GM12878 (cell line): ENCODE results near the gene PACS2. TPM values are rescaled to one million over a fixed set of nuclear protein-coding genes. Genes with fewer than 3 reads are reported as not detected.

Experiments used
- ATAC-seq: fragments of 200-7000 bp; cut with Tn5 transposase; 3 replicates; pipeline ENCODE4 v1.9.1; 2020; ENCODE audit warnings: mild to moderate bottlenecking, moderate library complexity
- BruUV-seq: library from RNA; stranded (reverse); fragments of 400-500 nt; replicated peaks from 2 replicates; lab custom pipeline; 2021; lab: Mats Ljungman, UMichigan
- CTCF ChIA-PET: fragments of 300-600 bp; sonication (Branson Sonifier 250); formaldehyde crosslinking; extraction: SDS; loops from one replicate; lab custom pipeline; 2021; ENCODE audit warnings: inconsistent platforms; lab: Yijun Ruan, JAX
- POLR2A ChIA-PET: fragments of 350-600 bp; formaldehyde crosslinking; extraction: SDS; loops from one replicate; lab custom pipeline; 2021; ENCODE audit warnings: inconsistent platforms; lab: Charles Lee
- RAD21 ChIA-PET: fragments of 300-600 bp; sonication (Branson Sonifier 250); formaldehyde crosslinking; loops from one replicate; lab custom pipeline; 2023; ENCODE audit warnings: antibody characterized with exemption; ENCODE audit not compliant: unreplicated experiment; lab: Charles Lee
- SMC1A ChIA-PET: fragments of 300-600 bp; sonication (Branson Sonifier 250); formaldehyde crosslinking; loops from one replicate; lab custom pipeline; 2023; ENCODE audit not compliant: unreplicated experiment, uncharacterized antibody; lab: Charles Lee
- DNase-seq: peaks from one replicate; pipeline ENCODE4 v3.0.0-alpha.2; 2011; ENCODE audit warnings: low read depth, low spot score
- FAIRE-seq: peaks from 3 replicates; lab custom pipeline; 2011; peaks lifted over from hg19 to GRCh38; lab: Jason Lieb, UNC
- H2AFZ ChIP-seq: 2 replicates; pipeline ENCODE4 v1.6.0; 2011; ENCODE audit warnings: low read depth, low read length, control low read depth; ENCODE audit not compliant: control insufficient read depth
- H3K27ac ChIP-seq: 2 replicates; pipeline ENCODE4 v1.5.1; 2011; ENCODE audit warnings: control low read depth; ENCODE audit not compliant: control insufficient read depth, insufficient read depth
- H3K27me3 ChIP-seq, 2 experiments: replicated peaks in 1 of 2; 2 replicates each; pipeline versions ENCODE4 v1.6.0 to v1.6.1; 2011; ENCODE audit warnings: low read length in 1 of 2; ENCODE audit not compliant: control insufficient read depth in 2 of 2, insufficient read depth in 2 of 2
- H3K36me3 ChIP-seq, 2 experiments: 2 replicates each; pipeline ENCODE4 v1.5.1; 2011; ENCODE audit warnings: low read length in 1 of 2; ENCODE audit not compliant: control insufficient read depth in 2 of 2, insufficient read depth in 2 of 2
- H3K4me1 ChIP-seq: 2 replicates; pipeline ENCODE4 v1.6.1; 2011; ENCODE audit warnings: mild to moderate bottlenecking, low read length, moderate library complexity, mixed read lengths; ENCODE audit not compliant: control insufficient read depth, insufficient read depth
- H3K4me2 ChIP-seq: 2 replicates; pipeline ENCODE4 v1.6.0; 2011; ENCODE audit warnings: control low read depth; ENCODE audit not compliant: control insufficient read depth, insufficient read depth
- H3K4me3 ChIP-seq: fragments of 200-600 bp; sonication (generic); 2 replicates; pipeline ENCODE4 v1.5.1; 2016
- H3K79me2 ChIP-seq: 2 replicates; pipeline ENCODE4 v1.6.0; 2011; ENCODE audit warnings: low read length; ENCODE audit not compliant: control insufficient read depth, insufficient read depth
- H3K9ac ChIP-seq: 2 replicates; pipeline ENCODE4 v1.8.0; 2011; ENCODE audit warnings: low read length, control low read depth, mixed read lengths; ENCODE audit not compliant: control insufficient read depth, insufficient read depth
- H3K9me3 ChIP-seq: replicated peaks from 3 replicates; pipeline ENCODE4 v1.5.1; 2011; ENCODE audit warnings: mild to moderate bottlenecking, low read length; ENCODE audit not compliant: control insufficient read depth, insufficient read depth
- H4K20me1 ChIP-seq: 2 replicates; pipeline ENCODE4 v1.6.0; 2011; ENCODE audit not compliant: control insufficient read depth, insufficient read depth
- DPF2 ChIP-seq: fragments of 450-650 bp; IDR thresholded peaks from 2 replicates; pipeline ENCODE4 v1.6.1; 2017; ENCODE audit warnings: mild to moderate bottlenecking
- ESRRA ChIP-seq: IDR thresholded peaks from 2 replicates; pipeline ENCODE4 v1.6.1; 2012; ENCODE audit warnings: mild to moderate bottlenecking, low read length, improper control_type of control experiment
- HDGF ChIP-seq: fragments of 450-650 bp; IDR thresholded peaks from 2 replicates; pipeline ENCODE4 v1.6.1; 2016; ENCODE audit warnings: antibody characterized with exemption
- NR2F1 ChIP-seq: fragments of 450-650 bp; conservative IDR thresholded peaks from 2 replicates; pipeline ENCODE4 v1.6.1; 2017; ENCODE audit warnings: mild to moderate bottlenecking
- SKIL ChIP-seq: fragments of 450-650 bp; IDR thresholded peaks from 2 replicates; pipeline ENCODE4 v1.6.1; 2017; ENCODE audit warnings: mild to moderate bottlenecking, low read depth, inconsistent platforms; ENCODE audit not compliant: poor library complexity, severe bottlenecking
- TARDBP ChIP-seq: IDR thresholded peaks from 2 replicates; pipeline ENCODE4 v1.6.1; 2016; ENCODE audit warnings: borderline replicate concordance
- ZNF207 ChIP-seq: fragments of 450-650 bp; IDR thresholded peaks from 2 replicates; pipeline ENCODE4 v1.6.1; 2014; ENCODE audit warnings: antibody characterized with exemption, mild to moderate bottlenecking, borderline replicate concordance
- WGBS: methylation state at CpG from one replicate; pipeline ENCODE4 v1.1.6; 2016; ENCODE audit warnings: low lambda C conversion rate; ENCODE audit not compliant: insufficient replicate concordance, insufficient coverage; ENCODE audit errors: missing lambda C conversion rate; 5-methylcytosine and 5-hydroxymethylcytosine counted together
- in situ Hi-C: fragments of 300-500 bp; cut with MboI; formaldehyde crosslinking; loops from 9 replicates; pipeline ENCODE4 v1.14.3; 2018; ENCODE audit warnings: mixed read lengths
- intact Hi-C: fragments of 100-400 bp; cut with micrococcal nuclease; formaldehyde crosslinking; loops from one replicate; pipeline ENCODE4 v1.14.2; 2022; ENCODE audit not compliant: unreplicated experiment
- polyA plus RNA-seq, 11 experiments: library from polyadenylated mRNA; depleted of rRNA in 4 of 11; unstranded in 6 of 11; stranded (reverse) in 5 of 11; fragments of >200 nt; fragmentation: Nextera tagmentation in 4 of 11; fragmentation: Illumina TruSeq in 1 of 11; extraction: Ambion mirVana in 4 of 11; extraction: Trizol in 1 of 11; gene quantifications; 1 replicate in 1 of 11; 2 replicates in 10 of 11; pipeline versions ENCODE4 v1.2.1 to v1.2.3, GENCODE V29; 2011 to 2016; ENCODE audit warnings: inconsistent platforms in 2 of 11, missing spikeins in 2 of 11, low read depth in 1 of 11
- total RNA-seq, 4 experiments: library from RNA; depleted of rRNA in 3 of 4; stranded (reverse); fragments of >200 nt in 3 of 4; fragmentation: Illumina TruSeq in 1 of 4; extraction: Trizol in 1 of 4; gene quantifications; 2 replicates each; pipeline versions ENCODE4 v1.2.1 to v1.2.3, GENCODE V29; 2013 to 2021
- TF ChIP-seq, protein P1 (sequence below): fragments of 450-650 bp; IDR thresholded peaks from 2 replicates; pipeline ENCODE4 v1.6.1; 2018; ENCODE audit warnings: mild to moderate bottlenecking, low read depth, moderate library complexity; ENCODE audit not compliant: partially characterized antibody

Gene PACS2
- total and polyA plus RNA-seq, 10 of the 15 experiments (the other 5 are each of a cell fraction or from before 2014, with no cell fraction given), result 0.21 to 37.3 (median 9.4) TPM

DNA sequence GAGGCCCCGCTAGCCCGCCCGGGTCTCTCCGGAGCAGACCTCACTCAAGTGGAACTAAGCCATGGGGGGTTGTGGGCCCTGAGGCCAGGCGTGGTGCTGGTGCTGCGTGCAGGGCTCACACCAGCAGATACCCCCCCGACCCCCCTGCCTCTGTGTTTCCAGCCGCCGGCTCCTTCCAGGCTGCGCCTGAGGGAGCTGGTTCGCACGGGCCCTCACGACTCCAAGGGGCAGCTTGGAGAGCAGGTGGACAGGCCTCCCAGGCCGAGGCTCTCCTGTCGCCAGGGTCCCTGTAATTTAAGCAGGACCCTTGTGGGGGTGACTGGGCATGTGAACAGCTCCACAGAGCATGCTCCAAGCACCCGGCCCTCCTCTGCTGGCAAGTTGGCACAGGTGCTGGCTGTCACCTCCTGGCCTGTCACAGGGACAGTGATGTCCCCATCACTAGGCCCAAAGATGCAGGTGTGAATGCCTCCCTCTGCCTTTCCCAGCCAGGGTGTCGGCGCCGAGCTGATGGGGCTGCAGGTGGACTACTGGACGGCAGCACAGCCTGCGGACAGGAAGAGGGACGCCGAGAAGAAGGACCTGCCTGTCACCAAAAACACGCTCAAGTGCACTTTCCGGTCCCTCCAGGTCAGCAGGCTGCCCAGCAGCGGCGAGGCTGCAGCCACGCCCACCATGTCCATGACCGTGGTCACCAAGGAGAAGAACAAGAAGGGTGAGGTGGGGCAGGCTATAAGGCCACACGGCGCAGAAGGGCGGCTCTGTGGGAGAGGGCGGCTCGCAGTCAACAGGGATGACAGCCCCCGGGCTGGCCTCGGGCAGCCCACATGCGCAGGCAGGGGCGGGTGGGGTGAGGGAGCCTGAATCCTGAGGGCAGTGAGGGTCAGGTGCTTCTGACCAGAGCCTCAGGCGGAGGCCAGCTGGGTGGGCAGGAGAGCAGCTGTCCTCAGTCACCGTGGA, 77.9 kb downstream of the PACS2 start:
- Histone ChIP-seq H3K9me3 (no peaks in the 10 kb centered on the region), H2AFZ (no peak overlapping the region), H3K27me3 (no peaks in the 10 kb centered on the region), H3K27ac (no peak overlapping the region), H3K4me3 (no peak overlapping the region), H3K4me1 (no peaks in the 10 kb centered on the region), H3K36me3 (no peaks in the 10 kb centered on the region; a peak in 1 of 4 replicates), H3K9ac (no peak overlapping the region), H4K20me1 (no peaks in the 10 kb centered on the region), H3K79me2 (no peaks in the 10 kb centered on the region), H3K4me2 (no peak overlapping the region)
- DNase-seq (no peak), FAIRE-seq (no peak), ATAC-seq (no peak)
- intact Hi-C loops, result no loop called here
- ChIA-PET RAD21 (no interaction called here), SMC1A (interaction anchor here (0.8 kb wide), 1 partner anchor 89 kb away, joined by 3 read pairs; no protein-coding TSS in a partner anchor), CTCF (no interaction called here), POLR2A (interaction anchor here (0.6 kb wide), 1 partner anchor 17 kb away, joined by 3 read pairs; no protein-coding TSS in a partner anchor)
- TF ChIP-seq SKIL (no peak), HDGF (no peak), ZNF207 (no peak), ESRRA (no peak), TARDBP (no peak), NR2F1 (no peak), DPF2 (no peak)
- TF ChIP-seq, protein P1, sequence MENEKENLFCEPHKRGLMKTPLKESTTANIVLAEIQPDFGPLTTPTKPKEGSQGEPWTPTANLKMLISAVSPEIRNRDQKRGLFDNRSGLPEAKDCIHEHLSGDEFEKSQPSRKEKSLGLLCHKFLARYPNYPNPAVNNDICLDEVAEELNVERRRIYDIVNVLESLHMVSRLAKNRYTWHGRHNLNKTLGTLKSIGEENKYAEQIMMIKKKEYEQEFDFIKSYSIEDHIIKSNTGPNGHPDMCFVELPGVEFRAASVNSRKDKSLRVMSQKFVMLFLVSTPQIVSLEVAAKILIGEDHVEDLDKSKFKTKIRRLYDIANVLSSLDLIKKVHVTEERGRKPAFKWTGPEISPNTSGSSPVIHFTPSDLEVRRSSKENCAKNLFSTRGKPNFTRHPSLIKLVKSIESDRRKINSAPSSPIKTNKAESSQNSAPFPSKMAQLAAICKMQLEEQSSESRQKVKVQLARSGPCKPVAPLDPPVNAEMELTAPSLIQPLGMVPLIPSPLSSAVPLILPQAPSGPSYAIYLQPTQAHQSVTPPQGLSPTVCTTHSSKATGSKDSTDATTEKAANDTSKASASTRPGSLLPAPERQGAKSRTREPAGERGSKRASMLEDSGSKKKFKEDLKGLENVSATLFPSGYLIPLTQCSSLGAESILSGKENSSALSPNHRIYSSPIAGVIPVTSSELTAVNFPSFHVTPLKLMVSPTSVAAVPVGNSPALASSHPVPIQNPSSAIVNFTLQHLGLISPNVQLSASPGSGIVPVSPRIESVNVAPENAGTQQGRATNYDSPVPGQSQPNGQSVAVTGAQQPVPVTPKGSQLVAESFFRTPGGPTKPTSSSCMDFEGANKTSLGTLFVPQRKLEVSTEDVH, result no peak
- in situ Hi-C loops, result no loop called here
- 66% methylated on average over 40 of the region's 40 CpGs for WGBS
- no TSS peak for BruUV-seq
